BLaER1 treated with 17β-estradiol and CSF1 and Interleukin-3, amounts not matched to agents 10 nM and 100 nM (cell line): Measurements from ENCODE around the gene AKR1C1.
"Not testable (repeated sequence)": the region's sequence is repeated elsewhere in the genome, so short reads cannot be mapped to it uniquely, and the experiment has no call there.

Experiments
- H3K27ac ChIP-seq, 11 experiments: shearing (Covaris generic); formaldehyde crosslinking; 2 replicates each; pipeline ENCODE4 v1.8.1; 2022
- H3K27me3 ChIP-seq, 11 experiments: shearing (Covaris generic); formaldehyde crosslinking; 2 replicates each; pipeline ENCODE4 v1.8.1; 2022
- H3K36me3 ChIP-seq, 11 experiments: shearing (Covaris generic); formaldehyde crosslinking; 2 replicates each; pipeline ENCODE4 v1.8.1; 2022
- H3K4me1 ChIP-seq, 10 experiments: shearing (Covaris generic); formaldehyde crosslinking; 2 replicates each; pipeline ENCODE4 v1.8.1; 2022
- H3K4me2 ChIP-seq, 11 experiments: shearing (Covaris generic); formaldehyde crosslinking; 2 replicates each; pipeline ENCODE4 v1.8.1; 2022
- H3K4me3 ChIP-seq, 10 experiments: shearing (Covaris generic); formaldehyde crosslinking; 2 replicates each; pipeline ENCODE4 v1.8.1; 2022
- H3K9ac ChIP-seq, 11 experiments: shearing (Covaris generic); formaldehyde crosslinking; 2 replicates each; pipeline ENCODE4 v1.8.1; 2022
- H3K9me3 ChIP-seq, 11 experiments: shearing (Covaris generic); formaldehyde crosslinking; replicated peaks in 1 of 11; 2 replicates each; pipeline ENCODE4 v1.8.1; 2022
- H4K20me1 ChIP-seq, 11 experiments: shearing (Covaris generic); formaldehyde crosslinking; 2 replicates each; pipeline ENCODE4 v1.8.1; 2022
- Cebpa-rat ChIP-seq, 11 experiments: shearing (Covaris generic); IDR thresholded peaks; 2 replicates each; pipeline ENCODE4 v1.8.1; 2022

AKR1C1 gene

DNA sequence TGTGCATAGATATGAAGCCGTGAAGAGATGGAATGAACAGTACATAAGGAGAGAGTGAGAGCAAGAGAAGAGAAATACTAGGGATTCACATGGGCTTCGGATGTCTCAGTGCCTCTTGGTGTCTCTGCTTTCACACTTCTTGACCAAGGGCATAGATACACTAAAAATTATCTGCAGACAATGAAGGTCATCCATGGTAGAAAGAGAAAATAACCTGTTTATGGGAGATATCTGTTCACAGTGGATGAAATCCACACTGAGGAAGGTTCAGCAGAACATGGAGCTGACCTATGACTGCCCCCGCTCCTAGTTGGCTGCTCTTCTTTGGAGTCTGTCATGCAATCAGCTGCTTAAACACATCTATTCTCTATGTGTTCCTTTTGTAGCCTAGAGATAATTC, 6.1 kb downstream of the AKR1C1 start:
- H3K4me3 ChIP-seq, H3K27me3 ChIP-seq, H3K4me2 ChIP-seq, H4K20me1 ChIP-seq, H3K36me3 ChIP-seq, H3K9ac ChIP-seq, H3K27ac ChIP-seq, H3K9me3 ChIP-seq, H3K4me1 ChIP-seq: not testable (repeated sequence)

DNA sequence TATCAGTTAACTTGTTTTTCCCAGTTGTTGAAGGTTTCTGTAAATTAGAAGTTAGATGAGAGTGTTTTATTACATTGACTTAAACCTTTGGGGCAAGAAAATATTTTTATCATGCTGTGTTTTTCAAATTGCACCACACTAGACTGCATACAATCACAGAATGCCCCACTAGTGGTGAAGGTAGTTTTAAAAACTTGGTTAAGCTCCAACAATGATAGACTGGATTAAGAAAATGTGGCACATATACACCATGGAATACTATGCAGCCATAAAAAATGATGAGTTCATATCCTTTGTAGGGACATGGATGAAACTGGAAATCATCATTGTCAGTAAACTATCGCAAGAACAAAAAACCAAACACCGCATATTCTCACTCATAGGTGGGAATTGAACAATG, 7.1 kb downstream of the AKR1C1 start:
- not testable (repeated sequence) for H3K27me3 ChIP-seq, H3K4me2 ChIP-seq, H4K20me1 ChIP-seq

DNA sequence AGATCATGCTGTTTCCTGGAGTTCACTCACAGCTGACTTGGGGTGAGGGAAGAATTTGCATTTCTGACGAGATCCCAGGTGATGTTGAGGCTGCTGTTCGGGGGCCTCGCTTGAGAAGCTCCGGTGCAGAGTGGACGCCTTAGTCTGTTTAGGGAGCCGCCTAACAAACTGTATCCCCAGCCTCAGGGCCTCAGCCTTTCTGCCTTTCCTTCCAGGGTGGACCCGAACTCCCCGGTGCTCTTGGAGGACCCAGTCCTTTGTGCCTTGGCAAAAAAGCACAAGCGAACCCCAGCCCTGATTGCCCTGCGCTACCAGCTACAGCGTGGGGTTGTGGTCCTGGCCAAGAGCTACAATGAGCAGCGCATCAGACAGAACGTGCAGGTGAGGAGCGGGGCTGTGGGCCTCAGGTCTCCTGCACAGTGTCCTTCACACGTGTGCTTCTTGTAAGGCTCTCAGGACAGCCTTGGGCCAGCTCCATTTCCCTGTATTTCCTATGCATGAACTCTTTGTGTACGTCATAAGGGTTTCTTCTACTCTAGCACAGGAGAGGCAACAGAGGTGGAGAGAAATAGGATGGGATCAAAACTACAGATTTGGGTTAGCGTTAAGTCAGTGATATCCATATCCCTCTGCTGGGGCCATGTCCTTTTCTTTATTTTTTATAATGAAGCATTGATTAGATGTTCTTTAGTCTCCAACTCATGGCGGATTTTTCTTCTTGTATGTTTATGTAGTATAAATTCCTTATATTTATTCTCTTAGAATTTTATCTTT, 9.3 kb downstream of the AKR1C1 start:
- H3K4me1 ChIP-seq, H3K4me2 ChIP-seq, H3K4me3 ChIP-seq, H3K27ac ChIP-seq, H3K36me3 ChIP-seq, H4K20me1 ChIP-seq, H3K9ac ChIP-seq, H3K9me3 ChIP-seq, H3K27me3 ChIP-seq: not testable (repeated sequence)

More for the DNA sequence above, 7.1 kb downstream of the AKR1C1 start:
- H3K4me3 ChIP-seq, H3K9me3 ChIP-seq, H3K4me1 ChIP-seq, H3K27ac ChIP-seq, H3K36me3 ChIP-seq, H3K9ac ChIP-seq: not testable (repeated sequence)

DNA sequence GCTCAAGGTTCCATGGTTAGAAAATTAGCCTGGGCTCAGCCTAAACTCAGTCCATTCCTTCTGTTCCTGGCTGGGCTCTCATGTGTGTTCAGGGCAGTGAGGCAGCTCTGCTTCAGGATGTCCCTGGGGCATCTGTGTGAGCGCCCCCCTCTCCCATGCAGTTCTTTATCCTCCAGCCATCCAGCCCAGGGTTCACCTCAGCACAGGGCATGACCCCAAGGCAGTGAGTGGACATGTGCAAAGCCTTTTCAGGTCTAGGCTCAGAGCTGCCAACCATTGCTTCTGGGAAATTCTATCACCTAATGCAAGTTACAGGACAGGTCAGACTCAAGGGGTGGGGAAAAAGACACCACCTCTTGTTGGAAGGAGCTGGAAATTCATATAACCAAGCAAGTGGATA, 10.1 kb downstream of the AKR1C1 start:
- H3K27ac ChIP-seq, H3K27me3 ChIP-seq, H3K9ac ChIP-seq, H3K4me3 ChIP-seq, H3K36me3 ChIP-seq, H3K9me3 ChIP-seq, H4K20me1 ChIP-seq, H3K4me2 ChIP-seq, H3K4me1 ChIP-seq: not testable (repeated sequence)

DNA sequence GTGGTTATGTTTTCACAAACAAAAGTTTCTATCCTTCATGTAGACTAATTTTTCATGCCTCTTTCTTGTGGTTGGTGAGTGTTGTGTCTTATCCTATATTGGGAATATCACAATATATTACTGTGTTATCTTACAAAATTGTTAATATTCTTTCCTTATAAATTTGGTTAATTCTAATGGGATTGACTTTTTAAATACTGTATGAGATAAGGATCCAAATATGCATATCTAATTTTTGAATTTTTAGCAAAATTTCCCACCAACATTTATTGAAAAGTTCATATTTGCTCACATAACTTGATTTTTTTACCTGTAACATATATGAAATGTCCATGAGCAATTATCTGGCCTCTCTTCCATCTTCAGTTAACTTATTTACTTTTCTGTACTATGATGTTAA, 11.2 kb downstream of the AKR1C1 start:
- H3K27me3 ChIP-seq, H3K9me3 ChIP-seq, H3K4me1 ChIP-seq, H3K9ac ChIP-seq, H4K20me1 ChIP-seq, H3K27ac ChIP-seq, H3K4me2 ChIP-seq, H3K4me3 ChIP-seq, H3K36me3 ChIP-seq: not testable (repeated sequence)

DNA sequence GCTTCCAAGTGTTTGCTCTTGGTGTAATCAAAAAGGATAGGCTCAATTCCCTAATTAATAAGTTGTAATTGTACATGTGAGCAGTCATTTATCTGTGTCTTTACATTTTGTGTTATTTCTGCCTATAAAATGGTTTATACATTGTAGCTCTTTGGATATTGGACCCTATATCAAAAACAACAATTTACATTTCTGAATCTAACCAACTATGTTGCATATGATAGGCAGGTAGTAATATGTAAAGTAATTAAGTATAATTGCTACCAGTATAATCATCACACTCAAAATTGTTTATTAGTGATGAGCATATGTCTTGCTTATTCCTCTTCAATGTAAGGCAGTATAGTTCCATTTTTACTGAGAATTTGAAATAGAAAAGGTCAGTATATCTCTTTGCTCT, 13.8 kb downstream of the AKR1C1 start:
- no peak for TF ChIP-seq Cebpa-rat (IDR thresholded peaks at IDR 0.05)
- no peak overlapping the region for H3K27ac ChIP-seq
- no peaks in the 10 kb centered on the region for H4K20me1 ChIP-seq
- H3K36me3 ChIP-seq, result no peaks in the 10 kb centered on the region
- H3K4me1 ChIP-seq, result peaks cover 0 to 6% (median 2%) of the 10 kb centered on the region in 10 experiments; a peak in 7 of 20 replicates
- no peak overlapping the region for H3K9ac ChIP-seq
- H3K9me3 ChIP-seq, result no peaks in the 10 kb centered on the region
- H3K4me3 ChIP-seq, result no peak overlapping the region
- H3K27me3 ChIP-seq, result no peaks in the 10 kb centered on the region
- no peak overlapping the region for H3K4me2 ChIP-seq

DNA sequence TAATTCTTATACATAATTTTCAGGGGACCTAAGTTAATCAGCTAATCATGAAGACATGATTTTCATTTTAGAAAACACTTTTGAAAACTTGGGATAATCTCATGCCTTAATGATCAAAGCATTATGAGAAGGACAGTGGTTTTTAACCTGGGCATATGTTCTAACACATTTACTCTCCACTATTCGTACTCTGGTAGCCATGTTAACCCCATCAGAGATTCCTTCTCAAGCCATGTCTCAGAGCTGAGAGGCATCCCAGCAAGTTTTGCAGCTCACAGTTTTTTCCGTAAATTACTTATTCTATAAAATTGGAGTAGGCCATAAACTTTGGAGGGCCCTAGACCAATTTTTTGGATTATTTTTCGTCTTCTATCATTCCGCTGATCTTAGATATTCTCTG, 15.7 kb downstream of the AKR1C1 start:
- no peak for TF ChIP-seq Cebpa-rat (IDR thresholded peaks at IDR 0.05)
- Histone ChIP-seq H3K27ac (no peak overlapping the region), H3K4me2 (no peak overlapping the region)

DNA sequence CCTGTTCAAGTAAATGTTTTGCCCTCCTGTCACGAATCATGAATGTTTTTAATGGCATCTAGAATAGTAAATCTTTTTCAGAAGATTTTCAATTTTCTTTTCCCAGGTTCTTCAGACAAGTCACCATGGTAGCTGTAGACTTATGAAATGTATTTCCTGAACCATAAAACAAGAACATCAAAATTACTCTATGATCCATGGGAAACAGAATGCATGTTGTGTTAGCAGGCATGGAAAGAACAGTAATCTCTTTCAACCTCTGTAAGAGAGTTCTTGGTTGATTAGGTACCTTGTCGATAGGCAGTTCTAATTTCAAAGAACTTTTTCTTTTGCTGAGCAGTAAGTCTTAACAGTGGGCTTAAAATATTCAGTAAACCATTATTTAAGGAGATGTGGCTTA, 17.6 kb downstream of the AKR1C1 start:
- H3K4me2 ChIP-seq, result no peak overlapping the region

More for the DNA sequence above, 15.7 kb downstream of the AKR1C1 start:
- no peaks in the 10 kb centered on the region for H3K9me3 ChIP-seq
- H3K36me3 ChIP-seq, result no peaks in the 10 kb centered on the region
- H3K4me3 ChIP-seq, result no peak overlapping the region
- peaks cover 0 to 7% (median 3%) of the 10 kb centered on the region in 10 experiments; a peak in 7 of 20 replicates for H3K4me1 ChIP-seq
- no peaks in the 10 kb centered on the region for H3K27me3 ChIP-seq
- no peaks in the 10 kb centered on the region for H4K20me1 ChIP-seq
- no peak overlapping the region for H3K9ac ChIP-seq

DNA sequence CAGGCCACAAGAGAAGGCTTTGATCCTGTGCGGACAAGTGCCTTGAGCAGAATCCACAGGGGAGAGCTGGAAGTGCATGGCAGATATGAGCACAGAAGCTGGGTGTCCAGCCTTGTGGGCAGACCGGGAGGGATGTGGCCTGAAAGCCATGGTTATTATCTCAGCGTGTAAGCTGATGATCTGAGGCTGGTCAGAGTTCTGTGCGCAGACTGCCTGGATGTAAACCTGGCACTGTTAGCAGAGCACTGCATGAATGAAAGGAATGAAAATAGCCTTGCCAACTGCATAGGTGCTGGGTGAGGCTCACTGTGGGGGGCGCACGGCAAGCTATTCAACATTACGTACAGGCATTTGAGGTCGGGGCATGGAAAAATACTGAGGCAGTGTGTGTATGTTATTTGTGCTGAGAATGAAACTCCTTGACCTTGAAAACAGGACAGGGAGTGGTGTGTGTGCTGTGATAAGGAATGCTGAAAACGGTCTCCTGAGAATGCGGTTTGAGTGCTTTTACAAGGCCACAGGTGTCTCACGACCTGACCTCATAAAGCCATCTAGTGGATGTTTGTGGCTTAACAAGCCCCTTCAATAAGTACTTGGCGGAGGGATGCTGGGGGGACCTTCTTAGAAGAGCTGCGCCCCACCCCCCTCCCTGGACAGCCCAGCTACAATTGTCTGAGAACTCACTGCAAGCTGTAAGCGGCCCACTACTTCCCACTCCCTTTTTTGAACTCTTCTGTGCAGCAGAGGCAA, 18.7 kb downstream of the AKR1C1 start:
- Histone ChIP-seq H4K20me1 (no peaks in the 10 kb centered on the region), H3K27me3 (no peaks in the 10 kb centered on the region), H3K36me3 (no peaks in the 10 kb centered on the region), H3K4me1 (peaks cover 0 to 7% (median 3%) of the 10 kb centered on the region in 10 experiments; a peak in 7 of 20 replicates), H3K4me2 (peak overlapping the region in 6 of 11 experiments; percentile 6 to 44 (median 24); a peak in 8 of 22 replicates), H3K9ac (no peak overlapping the region), H3K4me3 (no peak overlapping the region), H3K9me3 (peaks cover 0 to 6% (median 0%) of the 10 kb centered on the region in 11 experiments; a peak in 2 of 22 replicates), H3K27ac (no peak overlapping the region)
- no peak for TF ChIP-seq Cebpa-rat (IDR thresholded peaks at IDR 0.05)

More for the DNA sequence above, 17.6 kb downstream of the AKR1C1 start:
- Histone ChIP-seq H3K27ac (no peak overlapping the region), H3K27me3 (no peaks in the 10 kb centered on the region), H3K9ac (no peak overlapping the region), H4K20me1 (no peaks in the 10 kb centered on the region), H3K4me3 (no peak overlapping the region), H3K36me3 (no peaks in the 10 kb centered on the region), H3K9me3 (no peaks in the 10 kb centered on the region), H3K4me1 (peaks cover 0 to 7% (median 3%) of the 10 kb centered on the region in 10 experiments; a peak in 7 of 20 replicates)
- TF ChIP-seq Cebpa-rat (IDR thresholded peaks at IDR 0.05), result no peak

DNA sequence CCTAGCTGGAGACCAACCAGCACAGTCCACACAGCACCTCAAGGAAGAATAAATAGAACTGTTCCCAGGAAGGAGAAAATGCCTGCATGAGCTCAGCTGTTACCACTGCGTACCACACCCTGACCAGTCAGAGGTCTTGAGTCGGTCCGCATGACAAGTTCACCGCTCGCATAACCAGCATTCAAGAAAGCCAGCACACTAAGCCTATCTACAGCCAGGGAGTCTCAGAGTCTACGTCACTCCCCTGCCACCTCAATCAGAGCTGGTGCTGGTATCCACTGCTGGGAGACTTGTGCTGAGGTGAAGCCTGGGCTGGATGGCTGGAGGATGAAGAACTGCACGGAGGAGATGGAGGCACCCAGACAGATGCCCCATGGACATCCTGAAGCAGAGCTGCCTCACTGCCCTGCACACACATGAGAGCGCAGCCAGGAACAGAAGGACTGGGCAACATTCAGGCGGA, 19.6 kb downstream of the AKR1C1 start:
- no peaks in the 10 kb centered on the region for H3K36me3 ChIP-seq

More for the DNA sequence above, 19.6 kb downstream of the AKR1C1 start:
- Histone ChIP-seq H3K4me3 (no peak overlapping the region), H3K9me3 (peaks cover 0 to 6% (median 0%) of the 10 kb centered on the region in 11 experiments; a peak in 2 of 22 replicates), H3K27ac (no peak overlapping the region), H3K4me2 (no peak overlapping the region), H4K20me1 (no peaks in the 10 kb centered on the region), H3K4me1 (peaks cover 0 to 7% (median 3%) of the 10 kb centered on the region in 10 experiments; a peak in 7 of 20 replicates), H3K9ac (no peak overlapping the region), H3K27me3 (no peaks in the 10 kb centered on the region)
- TF ChIP-seq Cebpa-rat (IDR thresholded peaks at IDR 0.05), result no peak
